ENCODE measurements around the gene CST4.

DNA sequence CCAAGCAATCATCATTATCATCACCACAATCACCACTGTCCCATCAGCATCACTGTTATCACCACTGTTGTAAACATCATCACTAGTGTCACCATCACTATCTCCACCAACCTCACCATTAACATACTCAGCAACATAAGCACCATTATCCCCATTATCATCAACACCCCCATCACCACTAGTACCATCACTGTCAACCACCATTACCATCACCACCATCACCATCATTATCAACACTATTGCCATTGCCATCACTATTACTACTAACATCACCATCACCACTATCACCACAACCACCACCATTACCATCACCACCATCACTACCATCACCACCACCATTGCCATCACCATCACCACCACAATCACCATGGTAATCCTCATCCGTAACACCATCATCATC, 19.5 kb downstream of the CST4 start:
- TF ChIP-seq, protein P1, sequence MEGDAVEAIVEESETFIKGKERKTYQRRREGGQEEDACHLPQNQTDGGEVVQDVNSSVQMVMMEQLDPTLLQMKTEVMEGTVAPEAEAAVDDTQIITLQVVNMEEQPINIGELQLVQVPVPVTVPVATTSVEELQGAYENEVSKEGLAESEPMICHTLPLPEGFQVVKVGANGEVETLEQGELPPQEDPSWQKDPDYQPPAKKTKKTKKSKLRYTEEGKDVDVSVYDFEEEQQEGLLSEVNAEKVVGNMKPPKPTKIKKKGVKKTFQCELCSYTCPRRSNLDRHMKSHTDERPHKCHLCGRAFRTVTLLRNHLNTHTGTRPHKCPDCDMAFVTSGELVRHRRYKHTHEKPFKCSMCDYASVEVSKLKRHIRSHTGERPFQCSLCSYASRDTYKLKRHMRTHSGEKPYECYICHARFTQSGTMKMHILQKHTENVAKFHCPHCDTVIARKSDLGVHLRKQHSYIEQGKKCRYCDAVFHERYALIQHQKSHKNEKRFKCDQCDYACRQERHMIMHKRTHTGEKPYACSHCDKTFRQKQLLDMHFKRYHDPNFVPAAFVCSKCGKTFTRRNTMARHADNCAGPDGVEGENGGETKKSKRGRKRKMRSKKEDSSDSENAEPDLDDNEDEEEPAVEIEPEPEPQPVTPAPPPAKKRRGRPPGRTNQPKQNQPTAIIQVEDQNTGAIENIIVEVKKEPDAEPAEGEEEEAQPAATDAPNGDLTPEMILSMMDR (IDR thresholded peaks at IDR 0.05; ENCODE audit: poor library complexity): no peak
- no peak for TF ChIP-seq EZH2 (IDR thresholded peaks at IDR 0.05; ENCODE audit: borderline replicate concordance)

Measured in hepatocyte (in vitro differentiated cells).